ENCODE data around the gene ZNF407.

GRCh38 chr18:75109319-75109691, 511.6 kb downstream of the ZNF407 start:
- TF ChIP-seq CTCF (conservative IDR thresholded peaks at IDR 0.05 in 1 of 2, IDR thresholded peaks at IDR 0.05 in 1 of 2; ENCODE audit: extremely low read depth in 1 of 2, insufficient read depth in 1 of 2, low read depth in 1 of 2, low read length in 2 of 2) (no peak), EZH2 (IDR thresholded peaks at IDR 0.05; ENCODE audit: borderline replicate concordance, low read length) (no peak)
